GM23338 (cell line): ENCODE measurements around the gene GZMB.

ENCODE experiments used
- CREB1 ChIP-seq: fragments of 250-450 bp; sonication (Bioruptor Pico); IDR thresholded peaks from 2 replicates; pipeline ENCODE4 v1.5.0; 2020; ENCODE audit warnings: low read depth, mild to moderate bottlenecking, moderate library complexity
- EZH2 ChIP-seq: fragments of 200-600 bp; sonication (generic); IDR thresholded peaks from one replicate; pipeline ENCODE4 v1.8.0; 2017; ENCODE audit warnings: antibody characterized with exemption, mild to moderate bottlenecking, low read depth; ENCODE audit not compliant: unreplicated experiment
- EZH2phosphoT487 ChIP-seq: fragments of 200-600 bp; sonication (generic); IDR thresholded peaks from one replicate; pipeline ENCODE4 v1.8.1; 2018; ENCODE audit warnings: antibody characterized with exemption; ENCODE audit not compliant: unreplicated experiment
- TF ChIP-seq, protein P1 (sequence below), 2 experiments: fragments of 200-600 bp in 1 of 2; sonication (generic) in 1 of 2; conservative IDR thresholded peaks; 2 replicates each; pipeline versions ENCODE4 v1.5.1 to v1.6.1; 2016 to 2017; ENCODE audit warnings: antibody characterized with exemption in 2 of 2, low read depth in 2 of 2, mild to moderate bottlenecking in 2 of 2, moderate library complexity in 1 of 2

DNA sequence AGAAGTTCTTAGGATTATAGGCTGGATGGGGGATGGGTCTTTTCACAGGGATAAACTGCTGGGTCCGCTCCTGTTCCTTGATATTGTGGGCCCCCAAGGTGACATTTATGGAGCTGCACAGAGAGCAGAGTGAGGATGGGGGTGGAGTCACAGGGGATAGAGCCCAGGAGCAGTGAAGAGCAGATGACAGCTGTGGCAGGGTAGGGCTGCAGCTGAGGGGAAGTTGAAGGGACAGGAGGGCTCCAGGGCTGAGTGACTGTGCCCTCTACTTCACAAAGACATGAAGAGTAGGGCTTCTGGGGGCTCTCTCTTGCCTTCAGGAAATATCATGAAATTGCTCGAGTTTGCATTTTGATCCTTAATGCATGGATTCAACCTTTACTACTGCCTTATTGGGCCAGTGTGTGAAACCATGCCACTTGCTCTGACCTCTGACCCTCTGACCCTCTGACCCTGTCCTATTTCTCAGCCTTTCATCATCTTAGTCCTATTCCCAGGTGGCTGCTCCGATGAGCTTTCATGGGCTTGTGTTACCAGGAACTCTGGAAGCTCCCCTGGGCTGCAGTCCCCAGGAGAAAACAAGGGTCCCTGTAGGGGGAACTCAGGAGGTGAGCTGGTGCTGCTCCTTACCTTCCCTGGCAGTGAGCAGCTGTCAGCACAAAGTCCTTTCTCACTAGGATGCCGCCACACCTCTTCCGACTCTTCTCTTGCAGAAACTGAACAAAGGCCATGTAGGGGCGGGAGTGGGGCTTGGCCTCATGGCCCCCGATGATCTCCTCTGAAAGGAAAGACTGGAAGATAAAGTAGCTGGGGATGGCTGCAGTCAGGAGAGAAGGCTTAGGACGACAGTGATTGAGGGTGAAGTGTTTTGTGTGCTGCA lies 26.1 kb downstream of the GZMB start:
- TF ChIP-seq EZH2 (no peak), CREB1 (CRISPR knock-in tag) (no peak), EZH2phosphoT487 (no peak)
- TF ChIP-seq, protein P1, sequence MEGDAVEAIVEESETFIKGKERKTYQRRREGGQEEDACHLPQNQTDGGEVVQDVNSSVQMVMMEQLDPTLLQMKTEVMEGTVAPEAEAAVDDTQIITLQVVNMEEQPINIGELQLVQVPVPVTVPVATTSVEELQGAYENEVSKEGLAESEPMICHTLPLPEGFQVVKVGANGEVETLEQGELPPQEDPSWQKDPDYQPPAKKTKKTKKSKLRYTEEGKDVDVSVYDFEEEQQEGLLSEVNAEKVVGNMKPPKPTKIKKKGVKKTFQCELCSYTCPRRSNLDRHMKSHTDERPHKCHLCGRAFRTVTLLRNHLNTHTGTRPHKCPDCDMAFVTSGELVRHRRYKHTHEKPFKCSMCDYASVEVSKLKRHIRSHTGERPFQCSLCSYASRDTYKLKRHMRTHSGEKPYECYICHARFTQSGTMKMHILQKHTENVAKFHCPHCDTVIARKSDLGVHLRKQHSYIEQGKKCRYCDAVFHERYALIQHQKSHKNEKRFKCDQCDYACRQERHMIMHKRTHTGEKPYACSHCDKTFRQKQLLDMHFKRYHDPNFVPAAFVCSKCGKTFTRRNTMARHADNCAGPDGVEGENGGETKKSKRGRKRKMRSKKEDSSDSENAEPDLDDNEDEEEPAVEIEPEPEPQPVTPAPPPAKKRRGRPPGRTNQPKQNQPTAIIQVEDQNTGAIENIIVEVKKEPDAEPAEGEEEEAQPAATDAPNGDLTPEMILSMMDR (conservative IDR thresholded peaks at IDR 0.05; ENCODE audit: low read depth in 2 of 2): no peak
